Peyer's patch (tissue), 4 donors: Measurements from ENCODE around the gene DGCR2.

Experiments used
- POLR2A ChIP-seq, 2 donors: fragments of 450-650 bp; IDR thresholded peaks; one replicate each; pipeline ENCODE4 v1.5.1; 2017; ENCODE audit warnings: antibody characterized with exemption in 2 of 2, mild to moderate bottlenecking in 2 of 2, moderate library complexity in 2 of 2
- TF ChIP-seq, protein P1 (sequence below), 6 experiments: fragments of 450-650 bp in 4 of 6; fragments of 200-600 bp in 2 of 6; sonication (generic) in 1 of 6; IDR thresholded peaks; one replicate each; pipeline ENCODE4 v1.5.1; 2017 to 2019; ENCODE audit warnings: antibody characterized with exemption in 6 of 6, mild to moderate bottlenecking in 3 of 6, moderate library complexity in 1 of 6

DNA sequence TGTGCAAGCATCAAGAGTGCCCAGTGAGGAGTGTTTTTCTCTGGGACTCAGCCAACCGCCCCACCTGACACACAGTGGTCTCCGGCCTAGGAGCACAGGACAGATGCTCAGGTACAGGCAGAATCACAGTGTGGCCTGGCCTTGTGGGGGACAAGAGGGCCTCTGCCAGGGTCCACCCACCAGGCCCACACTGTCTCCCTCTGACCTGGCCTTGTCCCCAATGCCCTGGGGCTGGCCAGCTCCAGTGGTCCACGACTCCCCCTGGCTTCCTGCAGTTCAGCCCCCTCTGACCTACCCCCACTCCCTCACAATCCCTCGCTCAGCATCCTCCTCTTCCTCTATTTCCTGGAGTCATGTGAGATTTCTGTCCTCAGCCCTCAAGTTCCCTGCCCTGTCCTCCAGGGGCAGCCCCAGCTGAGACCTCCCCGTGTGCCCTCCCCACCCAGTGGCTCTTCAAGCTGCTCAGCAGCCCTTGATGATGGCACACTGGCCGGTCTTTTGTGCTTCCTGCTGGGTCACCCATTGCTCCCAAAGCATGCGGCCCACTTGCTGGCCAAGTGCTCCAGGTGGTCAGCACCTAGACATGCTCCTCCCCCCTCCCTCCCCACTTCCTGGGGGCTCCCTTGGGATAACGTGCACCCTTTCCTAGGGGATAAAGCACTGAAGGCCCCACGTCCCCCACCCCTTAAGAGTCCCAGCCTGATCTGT lies 10.6 kb upstream of the DGCR2 start:
- TF ChIP-seq, protein P1, sequence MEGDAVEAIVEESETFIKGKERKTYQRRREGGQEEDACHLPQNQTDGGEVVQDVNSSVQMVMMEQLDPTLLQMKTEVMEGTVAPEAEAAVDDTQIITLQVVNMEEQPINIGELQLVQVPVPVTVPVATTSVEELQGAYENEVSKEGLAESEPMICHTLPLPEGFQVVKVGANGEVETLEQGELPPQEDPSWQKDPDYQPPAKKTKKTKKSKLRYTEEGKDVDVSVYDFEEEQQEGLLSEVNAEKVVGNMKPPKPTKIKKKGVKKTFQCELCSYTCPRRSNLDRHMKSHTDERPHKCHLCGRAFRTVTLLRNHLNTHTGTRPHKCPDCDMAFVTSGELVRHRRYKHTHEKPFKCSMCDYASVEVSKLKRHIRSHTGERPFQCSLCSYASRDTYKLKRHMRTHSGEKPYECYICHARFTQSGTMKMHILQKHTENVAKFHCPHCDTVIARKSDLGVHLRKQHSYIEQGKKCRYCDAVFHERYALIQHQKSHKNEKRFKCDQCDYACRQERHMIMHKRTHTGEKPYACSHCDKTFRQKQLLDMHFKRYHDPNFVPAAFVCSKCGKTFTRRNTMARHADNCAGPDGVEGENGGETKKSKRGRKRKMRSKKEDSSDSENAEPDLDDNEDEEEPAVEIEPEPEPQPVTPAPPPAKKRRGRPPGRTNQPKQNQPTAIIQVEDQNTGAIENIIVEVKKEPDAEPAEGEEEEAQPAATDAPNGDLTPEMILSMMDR (IDR thresholded peaks at IDR 0.05), result no peak
- TF ChIP-seq POLR2A (IDR thresholded peaks at IDR 0.05), result no peak
